Measurements from ENCODE around the gene PGBD1. TPM values are rescaled to one million over a fixed set of nuclear protein-coding genes. Genes with fewer than 3 reads are reported as not detected.
"Not testable (repeated sequence)": the region's sequence is repeated elsewhere in the genome, so short reads cannot be mapped to it uniquely, and the experiment has no call there.

PGBD1 gene
- total RNA-seq, 2 donors from 2014 or later = 1.6 to 2.6 TPM

GRCh38 chr6:28296520-28297060 is 15.2 kb downstream of the PGBD1 start:
- no peaks in the 10 kb centered on the region for H3K36me3 Mint-ChIP-seq
- no peaks in the 10 kb centered on the region for H3K4me1 Mint-ChIP-seq (ENCODE audit: low read depth in 2 of 2)
- H3K27ac Mint-ChIP-seq = no peak overlapping the region
- no peaks in the 10 kb centered on the region for H3K27me3 Mint-ChIP-seq
- no peak for DNase-seq (ENCODE audit: low spot score)
- ATAC-seq = no peak
- no peaks in the 10 kb centered on the region for H3K9me3 Mint-ChIP-seq
- no peak overlapping the region for H3K4me3 Mint-ChIP-seq

- Mint-ChIP-seq H3K4me3 (no peak overlapping the region), H3K9me3 (peaks cover 7% of the 10 kb centered on the region), H3K27ac (no peak overlapping the region), H3K4me1 (ENCODE audit: low read depth in 2 of 2) (peaks cover 4 to 6% of the 10 kb centered on the region in 2 donors), H3K36me3 (peaks cover 4% of the 10 kb centered on the region), H3K27me3 (peaks cover 17 to 20% of the 10 kb centered on the region in 2 donors)
- ATAC-seq (no peak), DNase-seq (ENCODE audit: low spot score) (no peak)
These were observed 22.2 kb downstream of the PGBD1 start for GRCh38 chr6:28303570-28303969.

- not testable (repeated sequence) for H3K27ac Mint-ChIP-seq; H3K9me3 Mint-ChIP-seq; ATAC-seq; H3K4me1 Mint-ChIP-seq (ENCODE audit: low read depth in 2 of 2); DNase-seq (ENCODE audit: low spot score); H3K36me3 Mint-ChIP-seq; H3K4me3 Mint-ChIP-seq
- H3K27me3 Mint-ChIP-seq = peaks cover 33 to 35% of the 10 kb centered on the region in 2 donors
These were observed 25.0 kb downstream of the PGBD1 start for GRCh38 chr6:28306363-28306762.

GRCh38 chr6:28311139-28311823 is 29.9 kb downstream of the PGBD1 start:
- Mint-ChIP-seq H3K4me1 (ENCODE audit: low read depth in 2 of 2) (no peaks in the 10 kb centered on the region), H3K27me3 (peaks cover 43 to 59% of the 10 kb centered on the region in 2 donors), H3K9me3 (peaks cover 7% of the 10 kb centered on the region), H3K36me3 (peaks cover 7% of the 10 kb centered on the region), H3K4me3 (no peak overlapping the region), H3K27ac (no peak overlapping the region)
- no peak for ATAC-seq
- DNase-seq (ENCODE audit: low spot score) = no peak

- peaks cover 7% of the 10 kb centered on the region for H3K36me3 Mint-ChIP-seq
- peaks cover 32 to 55% of the 10 kb centered on the region in 2 donors for H3K27me3 Mint-ChIP-seq
- H3K9me3 Mint-ChIP-seq = no peaks in the 10 kb centered on the region
- no peak overlapping the region for H3K4me3 Mint-ChIP-seq
- no peak overlapping the region for H3K27ac Mint-ChIP-seq
- no peaks in the 10 kb centered on the region for H3K4me1 Mint-ChIP-seq (ENCODE audit: low read depth in 2 of 2)
- DNase-seq (ENCODE audit: low spot score) (no peak), ATAC-seq (no peak)
These were observed 31.6 kb downstream of the PGBD1 start for GRCh38 chr6:28312939-28313338.

- no peak for DNase-seq (ENCODE audit: low spot score)
- H3K36me3 Mint-ChIP-seq = no peaks in the 10 kb centered on the region
- no peaks in the 10 kb centered on the region for H3K9me3 Mint-ChIP-seq
- no peaks in the 10 kb centered on the region for H3K4me1 Mint-ChIP-seq (ENCODE audit: low read depth in 2 of 2)
- no peak overlapping the region for H3K4me3 Mint-ChIP-seq
- H3K27ac Mint-ChIP-seq = no peak overlapping the region
- peaks cover 15 to 34% of the 10 kb centered on the region in 2 donors for H3K27me3 Mint-ChIP-seq
- ATAC-seq = no peak
These were observed 34.3 kb downstream of the PGBD1 start for GRCh38 chr6:28315628-28316027.

- peaks cover 7 to 38% of the 10 kb centered on the region in 2 donors for H3K27me3 Mint-ChIP-seq
- H3K36me3 Mint-ChIP-seq; H3K9me3 Mint-ChIP-seq; H3K4me3 Mint-ChIP-seq; H3K27ac Mint-ChIP-seq; ATAC-seq; DNase-seq (ENCODE audit: low spot score); H3K4me1 Mint-ChIP-seq (ENCODE audit: low read depth in 2 of 2): not testable (repeated sequence)
These were observed 36.5 kb downstream of the PGBD1 start for GRCh38 chr6:28317866-28318265.

- Mint-ChIP-seq H3K36me3 (peaks cover 17% of the 10 kb centered on the region), H3K27me3 (peaks cover 13 to 26% of the 10 kb centered on the region in 2 donors), H3K4me3 (no peak overlapping the region), H3K9me3 (peaks cover 10% of the 10 kb centered on the region), H3K27ac (no peak overlapping the region), H3K4me1 (ENCODE audit: low read depth in 2 of 2) (no peaks in the 10 kb centered on the region)
- no peak for ATAC-seq
- no peak for DNase-seq (ENCODE audit: low spot score)
These were observed 41.3 kb downstream of the PGBD1 start for GRCh38 chr6:28322661-28323060.

GRCh38 chr6:28323813-28324424 is 42.5 kb downstream of the PGBD1 start:
- no peak overlapping the region for H3K4me3 Mint-ChIP-seq

GRCh38 chr6:28326371-28326948 is 45.1 kb downstream of the PGBD1 start:
- H3K36me3 Mint-ChIP-seq = peaks cover 28% of the 10 kb centered on the region
- no peaks in the 10 kb centered on the region for H3K4me1 Mint-ChIP-seq (ENCODE audit: low read depth in 2 of 2)
- H3K9me3 Mint-ChIP-seq = peaks cover 16% of the 10 kb centered on the region
- no peak overlapping the region for H3K27ac Mint-ChIP-seq
- ATAC-seq (no peak), DNase-seq (ENCODE audit: low spot score) (no peak)
- H3K4me3 Mint-ChIP-seq = no peak overlapping the region
- peaks cover 11 to 19% of the 10 kb centered on the region in 2 donors for H3K27me3 Mint-ChIP-seq

More at GRCh38 chr6:28323813-28324424, 42.5 kb downstream of the PGBD1 start:
- Mint-ChIP-seq H3K36me3 (peaks cover 25% of the 10 kb centered on the region), H3K9me3 (peaks cover 14% of the 10 kb centered on the region), H3K4me1 (ENCODE audit: low read depth in 2 of 2) (no peaks in the 10 kb centered on the region), H3K27ac (no peak overlapping the region), H3K27me3 (peaks cover 13 to 26% of the 10 kb centered on the region in 2 donors)
- no peak for ATAC-seq
- no peak for DNase-seq (ENCODE audit: low spot score)

- Mint-ChIP-seq H3K4me3 (no peak overlapping the region), H3K36me3 (peaks cover 28% of the 10 kb centered on the region), H3K4me1 (ENCODE audit: low read depth in 2 of 2) (peaks cover 5 to 11% of the 10 kb centered on the region in 2 donors), H3K27me3 (no peaks in the 10 kb centered on the region), H3K27ac (no peak overlapping the region), H3K9me3 (peaks cover 16% of the 10 kb centered on the region)
- ATAC-seq (no peak), DNase-seq (ENCODE audit: low spot score) (no peak)
These were observed 48.7 kb downstream of the PGBD1 start for GRCh38 chr6:28330041-28330440.

GRCh38 chr6:28333047-28333446 is 51.7 kb downstream of the PGBD1 start:
- H3K27me3 Mint-ChIP-seq = no peaks in the 10 kb centered on the region
- H3K4me1 Mint-ChIP-seq (ENCODE audit: low read depth in 2 of 2) = peaks cover 5 to 12% of the 10 kb centered on the region in 2 donors
- ATAC-seq (no peak), DNase-seq (ENCODE audit: low spot score) (no peak)
- H3K36me3 Mint-ChIP-seq = peaks cover 9% of the 10 kb centered on the region
- no peak overlapping the region for H3K27ac Mint-ChIP-seq
- no peak overlapping the region for H3K4me3 Mint-ChIP-seq
- peaks cover 4% of the 10 kb centered on the region for H3K9me3 Mint-ChIP-seq

GRCh38 chr6:28333599-28334018 is 52.2 kb downstream of the PGBD1 start:
- Mint-ChIP-seq H3K27me3 (no peaks in the 10 kb centered on the region), H3K4me3 (no peak overlapping the region), H3K9me3 (peaks cover 4% of the 10 kb centered on the region), H3K4me1 (ENCODE audit: low read depth in 2 of 2) (peaks cover 5 to 12% of the 10 kb centered on the region in 2 donors), H3K36me3 (peaks cover 7% of the 10 kb centered on the region), H3K27ac (peak overlapping the region in 1 of 2 donors; percentile 0)
- DNase-seq (ENCODE audit: low spot score) = no peak
- no peak for ATAC-seq
